Endodermal cell (in vitro differentiated cells): ENCODE measurements around the gene IFIT1B. TPM values are rescaled to one million over a fixed set of nuclear protein-coding genes. Genes with fewer than 3 reads are reported as not detected.

Experiments used
- DNase-seq: peaks from one replicate; pipeline ENCODE4 v3.0.0-alpha.2; 2017
- H3K27ac ChIP-seq: 2 replicates; pipeline ENCODE4 v1.5.1; 2013; ENCODE audit warnings: mild to moderate bottlenecking, low read depth, low read length, moderate library complexity
- H3K27me3 ChIP-seq: 2 replicates; pipeline ENCODE4 v1.6.1; 2013; ENCODE audit warnings: mild to moderate bottlenecking, low read length, moderate library complexity; ENCODE audit not compliant: insufficient read depth, control insufficient read depth, poor library complexity, severe bottlenecking
- H3K36me3 ChIP-seq: 2 replicates; pipeline ENCODE4 v1.7.0; 2013; ENCODE audit warnings: mild to moderate bottlenecking, low read length, moderate library complexity; ENCODE audit not compliant: control insufficient read depth, insufficient read depth
- H3K4me1 ChIP-seq: one replicate; pipeline ENCODE4 v1.7.0; 2013; ENCODE audit warnings: low read length; ENCODE audit not compliant: control insufficient read depth, insufficient read depth
- H3K4me3 ChIP-seq: 2 replicates; pipeline ENCODE4 v1.5.1; 2013; ENCODE audit warnings: mild to moderate bottlenecking, low read length, moderate library complexity
- H3K9ac ChIP-seq: 2 replicates; pipeline ENCODE4 v1.6.1; 2013; ENCODE audit warnings: mild to moderate bottlenecking, low read length, moderate library complexity; ENCODE audit not compliant: poor library complexity, severe bottlenecking; ENCODE audit errors: extremely low read depth
- H3K9me3 ChIP-seq: 2 replicates; pipeline ENCODE4 v1.6.1; 2013; ENCODE audit warnings: mild to moderate bottlenecking, low read length, moderate library complexity; ENCODE audit not compliant: control insufficient read depth
- H3K27ac Mint-ChIP-seq: 2 replicates; pipeline ENCODE4 v1.8.0; 2020; ENCODE audit warnings: mixed read lengths
- H3K27me3 Mint-ChIP-seq: 2 replicates; pipeline ENCODE4 v1.8.0; 2021; ENCODE audit warnings: mild to moderate bottlenecking, mixed read lengths; ENCODE audit not compliant: insufficient read depth
- H3K36me3 Mint-ChIP-seq: 2 replicates; pipeline ENCODE4 v1.8.0; 2020; ENCODE audit warnings: low read depth, mixed read lengths
- H3K4me1 Mint-ChIP-seq: 2 replicates; pipeline ENCODE4 v1.8.0; 2020; ENCODE audit warnings: mixed read lengths
- H3K4me3 Mint-ChIP-seq: 2 replicates; pipeline ENCODE4 v1.8.0; 2020; ENCODE audit warnings: mild to moderate bottlenecking, moderate library complexity, mixed read lengths
- H3K9me3 Mint-ChIP-seq: 2 replicates; pipeline ENCODE4 v1.8.0; 2020; ENCODE audit warnings: mild to moderate bottlenecking, mixed read lengths
- CTCF ChIP-seq: fragments of 200-600 bp; sonication (generic); conservative IDR thresholded peaks from 2 replicates; pipeline ENCODE4 v1.5.0; 2021; ENCODE audit warnings: antibody characterized with exemption, mild to moderate bottlenecking
- WGBS, 2 experiments: methylation state at CpG; one replicate each; pipeline versions ENCODE4 v1.1.5 to v1.1.7; 2013; ENCODE audit warnings: missing lambda C conversion rate in 2 of 2, mixed read lengths in 1 of 2; ENCODE audit not compliant: insufficient coverage in 1 of 2, insufficient read length in 1 of 2; 5-methylcytosine and 5-hydroxymethylcytosine counted together
- total RNA-seq, 2 donors: library from RNA; stranded (reverse); fragmentation: NEBNext Ultra II Directional in 1 of 2; extraction: Animal tissue kit (Norgen Biotek cat#: 25700) in 1 of 2; gene quantifications; 2 replicates in 1 of 2; 3 replicates in 1 of 2; pipeline ENCODE4 v1.2.1, GENCODE V29; 2021

IFIT1B gene
- total RNA-seq, 2 donors from 2014 or later, result not detected

- Histone ChIP-seq H3K9me3 (peaks cover 4% of the 10 kb centered on the region), H3K27me3 (no peaks in the 10 kb centered on the region), H3K27ac (no peak overlapping the region), H3K4me3 (no peak overlapping the region), H3K9ac (no peak overlapping the region), H3K4me1 (peaks cover 8% of the 10 kb centered on the region), H3K36me3 (no peaks in the 10 kb centered on the region)
- H3K27ac Mint-ChIP-seq, result no peak overlapping the region
- 87% methylated on average over 2 of the region's 2 CpGs; no CpG with 5 or more reads in 1 of the 2 experiments for WGBS, 2 experiments
- TF ChIP-seq CTCF, result no peak
- peaks cover 27% of the 10 kb centered on the region for H3K9me3 Mint-ChIP-seq
- no peak for DNase-seq
- peaks cover 12% of the 10 kb centered on the region for H3K4me1 Mint-ChIP-seq
- H3K27me3 Mint-ChIP-seq, result no peaks in the 10 kb centered on the region
- H3K4me3 Mint-ChIP-seq, result no peak overlapping the region
- H3K36me3 Mint-ChIP-seq, result peaks cover 3% of the 10 kb centered on the region
These were observed 17.3 kb downstream of the IFIT1B start for GRCh38 chr10:89395141-89395540.

DNA sequence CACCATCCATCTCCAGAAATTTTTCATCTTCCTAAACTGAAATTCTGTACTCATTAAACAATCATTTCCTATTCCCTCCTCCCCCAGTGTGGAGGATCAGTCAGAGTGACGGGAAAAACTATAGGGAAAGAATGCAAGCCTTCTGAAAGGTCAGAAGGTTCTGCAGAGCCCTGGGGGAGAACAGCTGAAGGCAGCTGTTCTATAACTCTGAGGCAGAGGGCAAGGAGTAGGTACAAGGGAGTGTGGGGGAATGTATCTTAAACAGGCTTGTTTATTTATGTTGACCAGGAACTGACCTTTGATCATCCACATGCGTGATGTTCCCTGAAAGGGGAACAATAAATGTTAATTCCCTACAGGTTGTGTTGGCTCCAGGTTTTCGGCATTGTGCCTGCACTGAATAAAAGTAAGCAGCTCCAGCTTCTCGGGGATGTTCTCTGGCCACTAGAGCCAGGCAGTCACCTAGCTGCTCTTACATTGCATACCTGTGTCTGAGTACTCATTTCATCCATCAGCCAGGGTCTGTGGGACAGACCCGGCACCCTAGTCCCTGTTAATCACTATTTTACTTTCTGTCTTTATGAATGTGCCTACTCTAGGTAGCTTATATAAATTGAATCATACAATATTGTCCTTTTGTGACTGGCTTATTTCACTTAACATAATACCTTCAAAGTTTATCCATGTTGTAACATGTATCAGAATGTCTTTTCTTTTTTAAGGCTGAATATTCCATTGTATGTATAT, 20.3 kb downstream of the IFIT1B start:
- no peak overlapping the region for H3K27ac Mint-ChIP-seq
- no peak for DNase-seq
- no peaks in the 10 kb centered on the region for H3K27me3 Mint-ChIP-seq
- H3K36me3 Mint-ChIP-seq, result peaks cover 3% of the 10 kb centered on the region
- no peak for TF ChIP-seq CTCF
- no peak overlapping the region for H3K4me3 Mint-ChIP-seq
- peaks cover under 1% of the 10 kb centered on the region for H3K4me1 Mint-ChIP-seq
- Histone ChIP-seq H3K27ac (no peak overlapping the region), H3K36me3 (no peaks in the 10 kb centered on the region), H3K4me1 (no peaks in the 10 kb centered on the region), H3K9me3 (peaks cover 4% of the 10 kb centered on the region), H3K27me3 (no peaks in the 10 kb centered on the region), H3K4me3 (no peak overlapping the region), H3K9ac (no peak overlapping the region)
- WGBS, 2 experiments, result 74 to 93% methylated on average over 2 to 5 of the region's 5 CpGs
- H3K9me3 Mint-ChIP-seq, result peaks cover 27% of the 10 kb centered on the region

DNA sequence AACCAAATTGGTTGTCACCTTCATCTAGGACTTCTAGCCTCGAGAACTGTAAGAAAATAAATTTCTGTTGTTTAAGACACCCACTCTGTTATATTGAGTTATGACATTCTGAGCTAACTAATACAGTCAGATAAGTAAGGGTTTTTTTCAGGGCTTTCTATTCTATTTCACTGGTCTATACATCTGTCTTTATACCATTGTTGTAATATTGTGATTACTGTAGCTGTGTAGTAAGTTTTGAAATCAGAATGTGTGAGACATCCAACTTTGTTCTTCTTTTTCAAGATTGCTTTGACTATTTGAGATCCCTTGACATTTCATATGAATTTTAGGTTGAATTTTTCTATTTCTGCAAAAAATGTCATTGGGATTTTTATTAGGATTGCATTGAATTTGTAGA, 22.1 kb downstream of the IFIT1B start:
- no peaks in the 10 kb centered on the region for H3K4me1 ChIP-seq
- H3K36me3 ChIP-seq, result no peaks in the 10 kb centered on the region
- Mint-ChIP-seq H3K4me1 (no peaks in the 10 kb centered on the region), H3K9me3 (peaks cover 27% of the 10 kb centered on the region), H3K27me3 (no peaks in the 10 kb centered on the region), H3K27ac (no peak overlapping the region), H3K36me3 (peaks cover 3% of the 10 kb centered on the region), H3K4me3 (no peak overlapping the region)
- DNase-seq, result no peak
- TF ChIP-seq CTCF, result no peak
- H3K27ac ChIP-seq, result no peak overlapping the region
- H3K4me3 ChIP-seq, result no peak overlapping the region
- peaks cover 4% of the 10 kb centered on the region for H3K9me3 ChIP-seq
- H3K27me3 ChIP-seq, result no peaks in the 10 kb centered on the region
- WGBS, 2 experiments, result 100% methylated on average over 1 of the region's 1 CpG; no CpG with 5 or more reads in 1 of the 2 experiments
- H3K9ac ChIP-seq, result no peak overlapping the region
